H1 (cell line): ENCODE measurements around the gene CCBE1. TPM values are rescaled to one million over a fixed set of nuclear protein-coding genes. Genes with fewer than 3 reads are reported as not detected.

ENCODE experiments used
- GTF2F1 ChIP-seq: IDR thresholded peaks from 2 replicates; pipeline ENCODE4 v1.6.1; 2012; ENCODE audit warnings: low read depth, low read length, improper control_type of control experiment, borderline replicate concordance
- JUND ChIP-seq: IDR thresholded peaks from 2 replicates; pipeline ENCODE4 v1.6.1; 2011; ENCODE audit warnings: mild to moderate bottlenecking, improper control_type of control experiment, low read length
- NRF1 ChIP-seq: IDR thresholded peaks from 2 replicates; pipeline ENCODE4 v1.6.1; 2011; ENCODE audit warnings: mild to moderate bottlenecking, low read depth, low read length, improper control_type of control experiment
- RFX5 ChIP-seq: IDR thresholded peaks from 2 replicates; pipeline ENCODE4 v1.6.1; 2011; ENCODE audit warnings: low read depth, low read length, improper control_type of control experiment, borderline replicate concordance
- SAP30 ChIP-seq: fragments of 300-600 bp; sonication (generic); IDR thresholded peaks from 2 replicates; pipeline ENCODE4 v1.7.1; 2012; ENCODE audit warnings: low read length, moderate library complexity, mild to moderate bottlenecking, inconsistent platforms; ENCODE audit not compliant: insufficient read depth, insufficient replicate concordance
- SP4 ChIP-seq: IDR thresholded peaks from 2 replicates; pipeline ENCODE4 v1.6.1; 2012; ENCODE audit warnings: low read length, inconsistent platforms
- YY1 ChIP-seq: IDR thresholded peaks from 2 replicates; pipeline ENCODE4 v1.6.1; 2011; ENCODE audit warnings: low read depth, mild to moderate bottlenecking, low read length
- polyA plus RNA-seq, 7 experiments: library from polyadenylated mRNA; depleted of rRNA in 3 of 7; stranded (reverse) in 5 of 7; unstranded in 2 of 7; fragments of >200 nt in 5 of 7; fragments of 200-250 nt in 2 of 7; gene quantifications; 1 replicate in 5 of 7; 2 replicates in 1 of 7; 4 replicates in 1 of 7; pipeline versions ENCODE4 v1.2.1 to v1.2.3, GENCODE V29; 2011 to 2013; ENCODE audit warnings: missing spikeins in 2 of 7, mixed read lengths in 2 of 7
- total RNA-seq: library from RNA; stranded (reverse); fragmentation: NEBNext Ultra II Directional; extraction: Animal tissue kit (Norgen Biotek cat#: 25700); gene quantifications from 2 replicates; pipeline ENCODE4 v1.2.1, GENCODE V29; 2021
- TF ChIP-seq, protein P1 (sequence below): IDR thresholded peaks from 2 replicates; pipeline ENCODE4 v1.6.1; 2012; ENCODE audit warnings: inconsistent platforms

Gene CCBE1
- total and polyA plus RNA-seq, 2 of the 8 experiments (the other 6 are each of a cell fraction or from before 2014, with no cell fraction given), result 2.1 to 2.6 TPM

DNA sequence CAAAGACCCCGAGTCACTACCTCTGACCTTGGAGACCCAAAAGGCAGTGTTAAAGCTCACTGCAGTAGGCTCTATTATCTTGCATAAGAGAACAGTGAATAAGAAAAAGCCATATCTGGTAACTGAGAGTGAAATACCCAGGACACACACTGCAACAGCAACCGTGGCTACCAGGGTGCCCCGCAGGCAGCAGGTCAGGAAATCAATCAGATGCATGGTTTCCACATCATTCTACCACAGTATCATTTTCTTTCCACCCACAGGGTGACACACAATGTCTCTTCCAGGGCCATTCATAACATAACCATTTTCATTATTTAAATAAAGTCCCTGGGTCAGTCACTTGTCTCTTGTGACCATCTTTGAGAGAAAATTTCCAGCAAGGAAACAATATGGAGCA lies 131.3 kb downstream of the CCBE1 start (continued):
- TF ChIP-seq SP4, result no peak
- TF ChIP-seq YY1, result no peak
- TF ChIP-seq JUND, result no peak
- TF ChIP-seq RFX5, result no peak
- no peak for TF ChIP-seq GTF2F1
- TF ChIP-seq, protein P1, sequence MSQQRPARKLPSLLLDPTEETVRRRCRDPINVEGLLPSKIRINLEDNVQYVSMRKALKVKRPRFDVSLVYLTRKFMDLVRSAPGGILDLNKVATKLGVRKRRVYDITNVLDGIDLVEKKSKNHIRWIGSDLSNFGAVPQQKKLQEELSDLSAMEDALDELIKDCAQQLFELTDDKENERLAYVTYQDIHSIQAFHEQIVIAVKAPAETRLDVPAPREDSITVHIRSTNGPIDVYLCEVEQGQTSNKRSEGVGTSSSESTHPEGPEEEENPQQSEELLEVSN, result no peak
- no peak for TF ChIP-seq SAP30
- no peak for TF ChIP-seq NRF1
